ENCODE measurements around the gene DDI1.
"Not testable (repeated sequence)": the region's sequence is repeated elsewhere in the genome, so short reads cannot be mapped to it uniquely, and the experiment has no call there.

DDI1 gene

DNA sequence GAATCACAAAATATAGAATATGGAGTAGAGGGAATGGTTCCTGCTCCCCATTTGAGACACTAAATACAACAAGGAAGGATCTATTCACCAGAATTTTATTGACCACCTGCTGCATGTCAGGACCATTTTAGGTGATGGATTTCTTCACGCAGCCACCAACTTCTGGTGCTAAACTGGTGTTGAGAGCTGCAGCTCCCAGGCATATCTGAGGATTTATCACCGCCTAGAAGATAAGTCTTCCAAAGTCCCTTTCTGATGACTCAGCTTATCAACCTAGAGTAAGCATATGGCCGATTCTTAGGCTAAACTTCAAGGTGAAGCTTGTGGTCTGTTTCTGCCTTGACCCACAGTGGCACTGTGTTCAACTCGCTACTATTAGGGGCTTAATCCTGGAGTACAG, 6.7 kb downstream of the DDI1 start:
- DNase-seq = no peak

DNA sequence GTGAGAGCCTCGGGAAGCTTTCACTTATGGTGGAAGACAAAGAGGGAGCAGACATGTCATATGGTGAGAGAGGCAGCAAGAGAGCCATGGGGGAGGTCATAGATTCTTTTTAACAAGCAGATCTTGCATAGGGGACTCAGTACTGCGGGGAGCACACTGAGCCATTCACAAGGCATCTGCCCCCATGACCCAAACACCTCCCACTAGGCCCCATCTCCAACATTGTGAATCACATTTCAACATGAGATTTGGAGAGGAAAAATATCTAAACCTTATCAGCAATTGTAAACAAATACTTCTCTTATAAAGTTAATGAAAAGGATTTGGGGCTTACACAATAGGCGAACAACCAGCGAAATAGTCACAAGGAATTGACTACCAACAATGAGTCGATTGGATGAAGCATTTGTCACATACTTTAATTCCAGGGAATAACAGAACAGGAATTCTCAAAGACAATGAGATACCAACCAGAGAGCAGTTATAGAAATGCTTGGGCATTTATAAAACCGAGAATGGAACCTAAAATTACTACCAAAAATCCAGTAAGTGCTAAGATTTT, 7.3 kb downstream of the DDI1 start:
- DNase-seq = no peak

DNA sequence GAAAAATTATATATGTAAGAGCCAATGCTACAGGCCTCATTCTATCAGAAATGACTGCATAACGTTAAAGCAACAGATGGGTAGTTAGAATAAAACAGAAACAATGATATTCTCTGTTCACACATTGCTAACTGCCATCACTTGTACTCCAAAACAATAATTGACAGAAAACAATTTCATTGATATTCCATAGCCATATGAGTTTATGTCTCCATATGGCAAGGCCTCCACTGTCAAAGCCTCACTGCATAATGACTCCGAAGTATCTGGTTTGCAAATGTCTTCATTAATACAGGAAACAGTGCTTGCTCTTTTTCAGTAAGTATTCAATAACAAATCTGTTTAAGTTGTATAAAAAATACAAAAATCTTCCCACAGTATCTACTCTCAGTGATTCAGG, 9.9 kb downstream of the DDI1 start:
- DNase-seq = no peak

DNA sequence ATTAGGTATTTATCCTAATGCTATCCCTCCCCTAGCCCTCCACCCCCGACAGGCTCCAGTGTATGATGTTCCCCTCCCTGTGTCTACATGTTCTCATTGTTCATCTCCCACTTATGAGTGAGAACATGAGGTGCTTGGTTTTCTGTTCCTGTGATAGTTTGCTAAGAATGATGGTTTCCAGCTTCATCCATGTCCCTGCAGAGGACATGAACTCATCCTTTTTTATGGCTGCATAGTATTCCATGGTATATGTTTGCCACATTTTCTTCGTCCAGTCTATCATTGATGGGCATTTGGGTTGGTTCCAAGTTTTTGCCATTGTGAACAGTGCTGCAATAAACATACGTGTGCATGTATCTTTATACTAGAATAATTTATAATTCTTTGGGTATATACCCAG, 10.4 kb downstream of the DDI1 start:
- not testable (repeated sequence) for DNase-seq

DNA sequence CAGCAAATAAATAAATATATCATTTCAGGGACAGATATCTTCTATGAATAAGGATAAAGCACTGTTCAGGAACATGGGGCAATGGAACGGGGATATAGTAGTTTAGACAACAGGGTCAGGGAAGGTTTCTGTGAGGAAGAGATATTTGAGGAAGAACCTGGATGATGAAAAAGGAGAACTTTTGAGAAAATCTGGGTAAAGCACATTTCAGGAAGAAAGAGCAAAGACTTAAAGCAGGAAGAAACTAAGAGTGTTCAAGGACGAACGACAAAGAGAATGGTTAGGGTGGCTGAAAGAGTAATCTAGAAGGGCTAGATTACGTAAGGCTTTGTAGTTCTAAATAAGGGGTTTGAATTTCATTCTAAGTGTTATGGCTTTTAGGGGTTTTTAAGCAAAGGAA, 12.7 kb downstream of the DDI1 start:
- no peak for DNase-seq

DNA sequence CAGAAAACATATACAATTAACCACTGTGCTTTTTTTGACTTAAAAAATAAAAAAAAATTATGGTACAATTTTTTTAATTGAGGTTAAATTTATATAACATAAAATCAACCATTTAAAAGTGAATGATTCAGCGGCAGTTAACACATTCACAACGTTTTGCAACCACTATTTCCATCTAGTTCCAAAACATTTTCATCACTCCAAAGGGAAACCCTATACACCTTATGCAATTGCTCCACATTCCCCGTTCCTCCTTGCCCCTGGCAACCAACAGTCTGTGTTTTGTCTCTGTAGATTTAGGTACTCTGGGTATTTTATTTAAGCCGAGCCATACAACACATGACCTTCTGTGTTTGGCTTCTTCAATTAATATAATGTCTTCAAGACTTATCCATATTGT, 15.3 kb downstream of the DDI1 start:
- DNase-seq = no peak

DNA sequence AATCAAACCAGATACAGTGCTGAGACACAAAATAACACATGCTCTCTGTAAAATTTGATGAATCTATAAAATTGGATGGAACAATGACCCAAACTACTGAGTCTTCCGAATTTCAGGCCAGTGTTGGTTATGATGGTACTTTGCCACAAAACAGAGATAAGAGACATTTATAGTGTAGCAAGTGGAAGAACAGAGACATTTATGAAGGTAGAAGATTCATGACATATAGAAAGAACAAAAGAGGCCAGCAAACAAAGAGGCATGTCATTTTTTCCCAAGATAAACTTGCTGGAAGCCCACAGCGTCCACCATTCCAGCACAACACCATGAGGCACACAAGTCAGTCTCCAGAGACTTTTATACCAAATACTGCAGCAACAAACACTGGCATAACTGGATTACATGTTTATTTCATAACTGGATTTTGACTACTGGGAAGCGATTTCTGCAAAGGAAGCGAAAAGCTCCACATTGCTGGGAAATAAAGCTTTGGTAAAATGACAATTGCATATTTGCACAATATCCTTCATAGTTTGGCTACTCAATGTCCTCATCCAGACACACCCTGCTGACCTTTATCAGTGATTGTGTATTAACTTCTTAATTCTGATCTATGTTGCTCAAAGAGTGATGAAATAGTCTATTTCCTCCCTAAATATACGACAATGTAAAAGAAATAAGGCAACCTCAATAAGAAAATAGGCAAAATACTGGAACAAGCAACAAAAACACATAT, 17.5 kb downstream of the DDI1 start:
- no peak for DNase-seq

DNA sequence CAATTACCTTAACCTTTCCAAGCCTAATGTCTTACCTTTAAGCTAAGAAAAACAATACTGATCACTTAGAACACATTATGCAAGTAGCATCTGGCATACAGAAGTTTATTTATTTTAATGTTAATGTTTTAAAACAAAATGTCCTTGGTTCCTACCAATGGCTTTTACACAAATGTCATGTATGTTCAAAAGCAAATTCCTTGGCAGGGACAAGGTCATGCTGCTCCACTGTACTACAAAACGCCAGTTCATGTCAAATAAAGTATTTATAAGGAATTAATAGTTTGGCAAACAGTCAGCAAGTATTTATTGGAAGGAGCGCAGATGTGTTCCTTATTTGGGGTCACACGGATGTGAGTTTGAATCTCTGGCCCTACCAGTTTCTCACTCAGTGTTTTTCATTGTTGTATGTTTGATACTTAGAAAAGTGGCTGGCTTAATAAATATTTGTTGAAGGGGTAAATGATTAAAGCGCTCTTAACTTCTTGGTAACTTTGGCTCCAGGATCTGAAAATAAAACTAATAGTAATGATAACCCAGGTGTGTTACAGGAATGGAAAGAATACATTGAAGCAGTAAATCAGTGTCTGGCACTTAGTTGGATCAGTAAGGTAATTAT, 18.6 kb downstream of the DDI1 start:
- DNase-seq = no peak

DNA sequence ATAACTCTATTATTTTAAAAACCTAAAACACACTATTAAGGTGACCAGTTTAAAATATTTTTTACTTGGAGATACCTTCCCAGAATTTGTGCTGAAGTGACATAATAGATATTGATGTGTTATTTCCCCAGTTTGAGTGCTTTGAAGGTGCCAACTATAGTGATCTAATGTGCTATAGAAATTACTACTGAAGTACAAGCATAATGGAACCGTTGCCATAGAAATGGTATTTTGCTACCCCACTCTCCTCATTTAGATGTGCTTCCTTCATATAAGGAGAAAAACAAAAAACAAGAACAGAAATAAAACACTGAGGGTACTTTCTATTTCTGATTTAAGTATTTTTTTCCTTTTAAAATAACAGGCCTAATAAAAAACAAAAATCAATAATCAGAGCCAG, 19.2 kb downstream of the DDI1 start:
- no peak for DNase-seq

DNA sequence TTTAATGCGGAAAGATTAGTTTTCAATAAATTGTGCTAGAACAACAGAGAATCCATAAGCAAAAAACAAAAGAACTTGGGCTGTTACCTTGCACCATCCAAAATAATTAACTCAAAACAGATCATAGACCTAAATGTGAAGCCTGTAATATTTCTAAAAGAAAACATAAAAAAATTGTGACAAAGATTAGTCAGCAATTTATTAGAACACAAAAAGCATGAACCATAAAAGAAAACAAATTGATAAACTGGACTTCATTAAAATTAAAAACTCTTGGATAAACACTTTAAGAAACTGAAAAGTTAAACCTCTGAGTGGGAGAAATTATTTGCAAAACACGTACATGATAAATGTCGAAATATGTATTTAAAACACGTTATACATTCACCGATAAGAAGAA, 21.5 kb downstream of the DDI1 start:
- DNase-seq = no peak

DNA sequence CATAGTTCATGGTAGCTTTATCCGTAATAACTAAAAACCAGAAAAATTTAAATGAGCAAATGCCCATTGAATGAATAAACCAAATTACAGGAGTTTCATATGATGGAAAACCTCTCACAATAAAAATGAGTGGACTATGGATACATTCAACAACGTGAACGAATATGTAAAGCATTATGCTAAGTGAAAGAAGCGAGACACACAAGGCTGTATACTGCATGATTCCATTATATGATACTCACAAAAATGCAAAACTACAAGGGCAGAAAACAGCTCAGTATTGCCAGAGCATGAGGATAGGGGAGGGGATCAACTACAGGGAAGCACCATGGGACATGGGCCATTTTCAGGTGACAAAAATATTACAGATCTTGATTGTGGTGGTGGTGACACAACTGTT, 22.2 kb downstream of the DDI1 start:
- no peak for DNase-seq

DNA sequence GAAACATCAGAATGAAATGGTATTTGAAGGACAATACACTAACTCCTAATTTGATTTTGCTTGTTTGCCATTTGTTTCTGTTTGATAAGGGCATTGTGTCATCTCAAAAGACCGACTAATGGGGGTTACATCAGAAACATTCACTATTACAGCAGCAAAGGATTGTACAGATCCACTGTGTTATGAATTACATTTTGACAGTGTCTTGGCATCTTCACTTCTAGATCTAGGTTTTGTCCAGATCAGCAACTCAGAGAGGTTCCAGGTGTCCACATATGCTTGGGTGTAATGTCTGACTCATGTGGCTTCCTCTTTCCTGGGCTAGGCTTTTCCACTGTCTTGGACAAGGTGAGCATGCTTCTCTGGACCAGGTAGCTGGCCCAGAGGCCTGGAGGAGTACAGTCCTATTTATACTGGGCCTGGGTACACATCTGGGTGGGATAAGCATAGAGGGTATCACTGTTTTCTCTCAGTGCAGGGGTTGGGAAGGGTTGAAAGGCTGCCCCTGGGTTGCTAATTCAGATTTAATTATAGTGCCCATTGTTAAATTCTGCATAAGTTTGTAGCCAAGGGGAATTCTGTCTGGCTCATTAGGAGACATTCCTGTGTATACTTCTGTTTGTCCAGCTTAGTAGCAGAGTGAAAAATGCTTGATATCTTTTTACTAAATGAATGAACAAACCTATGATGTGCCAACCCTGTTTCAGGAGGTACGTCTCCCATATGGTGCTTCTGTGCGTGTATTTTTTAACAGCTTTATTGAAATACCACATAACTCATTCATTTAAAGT, 23.8 kb downstream of the DDI1 start:
- DNase-seq = no peak

DNA sequence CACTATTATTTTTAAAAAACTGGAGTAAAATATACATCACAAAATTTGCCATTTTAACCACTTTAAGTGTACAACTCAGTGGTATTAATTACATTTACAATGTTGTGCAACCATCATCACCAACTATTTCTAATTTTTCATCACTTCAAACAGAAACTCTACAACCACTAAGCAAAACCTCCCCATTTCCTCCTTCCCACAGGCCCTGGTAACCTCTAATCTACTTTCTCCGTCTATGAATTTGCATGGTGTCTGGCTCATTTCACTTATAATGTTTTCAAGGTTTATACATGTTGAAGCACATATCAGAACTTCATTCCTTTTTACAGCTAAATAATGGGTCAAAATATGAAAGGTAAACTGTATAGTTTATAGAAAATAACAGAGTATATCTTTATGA, 24.4 kb downstream of the DDI1 start:
- no peak for DNase-seq

DNA sequence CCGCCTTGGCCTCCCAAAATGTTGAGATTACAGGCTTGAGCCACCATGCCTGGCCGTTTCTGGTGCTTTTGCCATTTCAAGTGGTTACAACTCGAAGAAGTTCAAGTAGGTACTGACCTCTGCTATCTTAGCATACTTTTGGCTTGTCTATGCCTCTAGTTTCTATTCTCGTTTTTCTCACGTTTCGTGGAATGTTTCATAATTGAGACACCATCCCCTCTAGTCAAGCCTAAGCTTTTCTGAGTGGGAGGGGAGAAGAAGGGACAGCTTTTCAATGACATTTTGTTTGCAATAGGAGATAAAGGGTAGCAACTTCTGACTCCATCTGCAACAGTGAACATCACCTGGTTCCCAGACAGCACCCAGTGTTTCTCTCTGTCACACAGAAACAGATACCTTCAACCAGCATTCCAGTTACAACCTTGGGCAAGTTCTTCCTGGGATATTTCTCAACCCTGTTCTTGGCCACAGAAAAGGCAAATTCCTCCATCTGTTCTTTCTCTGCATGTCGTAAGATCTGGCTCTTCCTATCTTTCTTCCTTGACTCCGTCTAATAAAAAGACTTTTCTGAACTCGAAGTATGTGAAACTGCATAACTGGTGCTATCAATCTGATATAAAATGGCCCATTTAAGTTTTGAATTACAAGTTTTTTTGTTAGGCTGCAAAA, 25.5 kb downstream of the DDI1 start:
- no peak for DNase-seq

DNA sequence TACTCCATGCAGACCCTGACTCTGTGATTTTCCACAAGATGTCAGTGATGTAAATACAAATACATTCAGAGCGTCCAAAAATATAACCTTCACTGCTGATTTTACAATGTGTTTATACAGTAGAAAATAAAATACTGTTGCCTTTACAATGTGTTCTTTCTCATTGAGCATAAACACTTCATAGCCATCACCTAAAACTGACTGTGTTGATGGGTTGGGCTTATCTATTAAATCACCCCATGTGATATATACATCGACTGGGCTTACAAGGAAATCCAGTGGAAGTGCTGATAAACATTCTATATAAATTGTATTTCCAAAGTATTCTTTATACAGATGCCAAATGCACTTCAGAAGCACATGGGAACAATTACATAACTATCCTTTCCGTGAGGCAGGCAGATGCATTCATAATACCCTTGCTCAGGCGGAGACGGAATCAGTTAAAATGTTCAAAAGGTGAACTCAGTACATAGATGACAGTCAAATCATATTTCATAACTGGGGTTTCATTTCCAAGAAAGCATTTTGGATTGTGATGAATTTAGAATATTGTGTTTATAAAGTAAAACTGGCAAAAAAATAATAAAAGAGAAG, 27.7 kb downstream of the DDI1 start:
- no peak for DNase-seq

DNA sequence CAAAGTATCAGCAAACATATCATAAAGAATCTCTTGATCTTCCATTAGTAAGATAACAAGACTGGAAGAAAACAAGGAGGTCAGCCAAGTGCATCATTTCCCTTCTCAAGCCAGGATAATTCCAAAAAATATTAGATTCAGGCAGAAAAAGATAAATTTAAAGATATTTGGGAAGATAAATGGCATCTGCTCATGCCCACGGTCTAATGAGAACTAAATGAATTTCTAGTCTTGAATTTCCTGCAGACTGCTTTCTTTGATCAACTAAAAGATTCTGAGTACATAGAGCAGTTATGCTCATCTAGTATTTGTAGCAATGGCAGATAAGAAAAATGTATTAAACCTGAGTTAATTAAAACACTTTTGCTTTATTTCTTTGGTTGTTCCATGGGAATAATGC, 31.1 kb downstream of the DDI1 start:
- DNase-seq = no peak

DNA sequence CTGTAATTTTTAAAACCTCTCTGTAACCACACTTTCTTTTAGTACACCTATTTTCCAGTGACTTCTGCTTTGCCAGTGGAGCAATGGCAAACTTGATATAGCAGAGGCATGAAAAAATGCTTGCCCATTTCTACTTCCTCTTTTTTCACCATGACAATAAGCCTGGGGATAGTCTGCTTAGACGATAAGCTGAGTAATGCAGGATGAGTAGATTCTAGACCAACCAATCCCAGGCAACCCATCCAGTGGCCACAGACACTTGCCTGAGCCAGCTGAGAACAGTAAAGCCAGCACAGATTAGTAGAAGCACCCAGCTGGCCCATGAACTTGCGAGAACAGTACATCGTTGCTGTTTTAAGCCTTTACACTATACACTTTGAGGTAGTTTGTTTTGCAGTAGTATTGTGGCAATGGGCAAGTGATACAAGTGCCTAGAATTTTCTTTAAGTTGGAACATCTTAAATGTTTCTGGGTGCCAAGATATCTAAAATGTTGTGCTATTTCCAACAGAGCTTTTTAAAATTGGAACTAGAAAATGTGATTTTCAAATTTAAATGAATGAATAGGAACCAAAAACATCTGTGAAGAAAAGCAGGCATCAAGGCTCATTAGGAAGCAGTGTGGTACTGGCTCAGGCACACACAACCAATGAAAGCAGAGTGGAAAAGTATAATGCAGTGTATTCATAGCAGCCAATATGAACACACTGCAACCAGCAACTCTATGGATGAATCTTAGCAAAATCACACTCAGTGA, 37.7 kb downstream of the DDI1 start:
- no peak for DNase-seq

DNA sequence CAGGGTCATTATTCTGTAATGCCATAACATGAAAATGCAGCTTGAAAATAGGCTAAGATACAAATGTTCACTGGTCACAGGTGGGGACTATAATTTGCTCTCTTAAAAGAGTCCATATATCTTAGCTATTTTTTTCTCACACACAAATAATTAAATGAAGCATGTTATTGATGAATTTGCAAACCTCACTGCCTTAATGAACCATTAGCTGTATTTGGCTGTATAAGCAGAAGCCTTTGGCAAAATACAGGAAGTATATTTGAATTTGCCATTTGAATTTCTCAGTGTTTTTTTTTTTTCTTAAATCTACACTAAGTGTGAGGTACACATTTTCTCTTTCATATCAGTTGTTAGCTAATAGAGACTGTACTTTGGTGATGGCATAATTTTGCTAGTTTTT, 38.7 kb downstream of the DDI1 start:
- DNase-seq = no peak

DNA sequence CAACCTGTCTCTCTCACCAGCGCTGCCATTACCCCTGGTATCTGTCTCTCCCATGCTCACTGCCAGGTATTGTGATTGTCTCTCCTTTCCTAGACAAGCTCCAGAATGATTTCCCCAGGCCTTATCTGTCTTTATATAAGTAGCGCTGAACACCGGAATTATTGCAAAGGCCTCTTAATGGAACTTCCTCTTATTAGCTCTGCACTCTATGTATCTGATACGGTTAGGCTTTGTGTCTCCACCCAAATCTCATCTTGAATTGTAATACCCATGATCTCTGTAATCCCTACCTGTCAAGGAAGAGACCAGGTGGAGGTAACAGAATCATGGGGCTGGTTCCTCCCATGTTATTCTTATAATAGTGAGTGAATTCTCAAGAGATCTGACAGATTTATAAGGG, 39.3 kb downstream of the DDI1 start:
- DNase-seq = no peak

DNA sequence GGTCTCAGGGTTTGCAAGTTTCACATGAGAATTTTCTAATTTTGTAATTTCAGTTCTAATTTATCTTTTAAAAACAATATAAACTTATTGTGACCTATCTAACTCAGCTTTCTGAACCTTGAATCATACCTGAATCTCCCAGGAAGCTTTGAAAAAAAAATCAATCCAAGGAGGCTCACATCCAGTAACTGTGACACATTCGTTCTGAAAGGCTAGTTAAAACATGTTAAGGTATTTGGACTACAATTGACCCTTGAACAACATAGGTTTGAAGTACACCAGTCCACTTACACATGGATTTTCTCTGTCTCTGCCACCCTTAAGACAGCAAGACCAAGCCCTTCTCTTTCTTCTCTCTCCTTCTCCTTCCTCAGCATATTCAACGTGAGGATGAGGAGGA, 40.0 kb downstream of the DDI1 start:
- DNase-seq = no peak

DNA sequence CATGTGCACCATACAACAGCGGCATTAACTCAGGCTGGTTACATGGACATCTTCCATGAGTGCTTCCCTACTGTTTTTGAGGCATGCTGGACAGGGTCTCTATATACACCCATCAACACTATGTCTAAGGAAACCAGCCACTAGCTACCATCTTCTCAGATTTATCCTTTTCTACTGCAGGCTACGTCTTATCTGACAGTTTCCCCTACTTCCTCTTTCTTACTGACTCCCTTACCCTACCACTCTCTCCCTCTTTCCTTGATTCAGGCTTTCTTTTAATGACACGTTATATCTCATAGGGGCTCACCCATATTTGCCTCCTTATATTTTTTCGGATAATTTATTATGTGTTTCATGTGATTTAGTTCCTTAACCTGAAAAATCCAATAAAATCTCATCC, 41.8 kb downstream of the DDI1 start:
- no peak for DNase-seq

DNA sequence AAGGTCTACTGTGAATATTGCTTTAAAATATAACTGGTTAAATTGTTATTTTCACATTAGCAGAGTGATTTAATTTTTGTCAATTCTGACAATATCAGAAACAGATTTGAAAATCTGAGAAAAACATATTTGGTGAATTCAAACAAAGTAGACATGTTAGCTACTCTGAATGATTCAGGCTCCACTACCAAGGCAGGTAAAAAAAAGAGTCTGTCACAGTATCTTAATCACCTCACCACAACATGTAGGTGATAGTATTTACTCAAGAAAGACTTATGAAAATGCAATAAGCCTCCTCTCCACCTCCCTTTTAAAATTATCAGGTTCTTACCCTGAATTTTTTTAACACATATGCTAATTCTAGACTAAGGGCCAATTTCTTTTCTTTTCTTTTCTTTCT, 42.6 kb downstream of the DDI1 start:
- DNase-seq = no peak
